ENCODE data around the gene DENND1B.

DENND1B gene

DNA sequence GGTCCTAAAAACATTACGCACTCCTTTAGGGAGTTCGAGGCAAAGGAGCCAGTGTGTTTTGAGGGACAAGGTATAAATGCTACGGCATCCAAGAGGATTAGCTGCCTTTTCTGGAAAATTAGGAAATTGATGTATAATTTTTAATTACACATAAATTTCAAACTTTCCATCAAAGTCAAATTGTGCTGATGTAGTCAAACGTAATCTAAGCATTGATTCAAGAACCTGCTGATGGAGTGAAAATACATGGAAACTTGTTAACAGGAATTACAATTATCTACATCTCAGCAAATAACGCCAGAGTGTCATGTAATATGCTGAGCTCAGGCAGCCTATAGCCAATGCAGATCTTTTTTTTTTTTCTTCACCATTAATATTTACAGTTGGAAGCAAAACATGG, 312.7 kb downstream of the DENND1B start:
- intact Hi-C loops (cut with DNase I): no loop called here
- DNase-seq: no peak
